Measurements from ENCODE around the gene SCP2. TPM values are rescaled to one million over a fixed set of nuclear protein-coding genes. Genes with fewer than 3 reads are reported as not detected.

Gene SCP2
- total RNA-seq, 2 experiments from 2014 or later = 63.9 to 75.5 TPM

DNA sequence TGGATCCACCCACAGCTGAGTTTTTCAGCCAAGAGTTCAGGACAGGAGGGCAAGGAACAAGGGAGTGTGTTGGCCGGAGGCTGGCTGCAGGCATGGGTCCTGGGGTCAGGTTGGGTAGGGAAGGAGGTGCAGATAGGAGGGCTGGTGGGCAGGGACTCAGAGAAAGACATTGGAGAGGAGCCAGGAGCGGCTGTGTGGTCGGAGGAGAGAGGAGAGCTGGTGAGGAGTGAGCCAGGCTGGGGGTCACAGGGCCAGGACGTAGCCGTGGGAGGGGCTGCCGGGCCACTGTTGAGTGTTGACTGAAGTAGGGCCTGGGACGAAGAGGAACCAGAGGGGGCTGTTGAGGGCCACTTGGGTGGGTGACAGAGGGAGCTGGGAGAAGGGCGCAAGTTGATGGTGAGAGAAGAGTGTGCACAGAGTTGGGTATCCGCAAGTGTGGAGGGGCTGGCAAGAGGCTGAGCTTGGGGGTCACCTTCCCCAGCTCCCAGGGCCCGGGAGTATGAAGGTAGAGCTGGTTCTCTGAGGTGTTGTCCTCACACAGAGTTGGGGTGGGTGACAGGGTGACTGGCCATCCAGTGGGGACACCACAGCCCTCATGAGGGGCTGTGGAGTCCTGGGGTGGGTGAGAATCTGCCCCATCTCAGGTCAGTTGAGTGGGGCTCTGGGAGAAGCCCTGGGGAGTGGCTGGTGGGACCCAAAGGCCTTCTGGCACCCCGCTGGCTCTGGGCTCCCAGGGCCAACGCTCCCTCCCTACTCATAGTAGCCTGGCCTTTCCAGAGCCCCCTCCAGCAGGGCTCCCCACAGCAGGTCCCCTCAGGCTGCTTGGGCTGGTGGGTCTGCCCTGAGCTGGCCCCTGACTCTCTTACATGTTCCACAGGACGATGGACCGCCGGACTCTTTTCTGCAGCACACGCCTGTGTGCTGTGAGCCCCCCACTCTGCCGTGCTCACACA, 156.8 kb downstream of the SCP2 start:
- Histone ChIP-seq H3K9me3 (ENCODE audit: low read length) (no peaks in the 10 kb centered on the region), H3K4me2 (ENCODE audit: low read length) (no peak overlapping the region), H2AFZ (ENCODE audit: low read length) (no peak overlapping the region), H3K4me3 (ENCODE audit: low read depth, low read length, poor library complexity, severe bottlenecking) (no peak overlapping the region), H4K20me1 (ENCODE audit: insufficient read depth, low read length) (no peaks in the 10 kb centered on the region), H3K4me1 (ENCODE audit: insufficient read depth, low read length, poor library complexity, severe bottlenecking) (no peaks in the 10 kb centered on the region), H3K9me2 (ENCODE audit: insufficient read depth, low read length) (no peaks in the 10 kb centered on the region), H3K36me3 (ENCODE audit: insufficient read depth, low read length) (no peaks in the 10 kb centered on the region), H3K27ac (ENCODE audit: low read depth, low read length, poor library complexity, severe bottlenecking) (no peak overlapping the region), H3K79me2 (ENCODE audit: insufficient read depth, low read depth, low read length) (no peaks in the 10 kb centered on the region)
- POLR2A ChIA-PET = no interaction called here
- no TSS peak for BruUV-seq (replicated peaks)
- TF ChIP-seq EZH2phosphoT487 (IDR thresholded peaks at IDR 0.05; ENCODE audit: borderline replicate concordance, low read depth, low read length) = no peak
- TF ChIP-seq, protein P1, sequence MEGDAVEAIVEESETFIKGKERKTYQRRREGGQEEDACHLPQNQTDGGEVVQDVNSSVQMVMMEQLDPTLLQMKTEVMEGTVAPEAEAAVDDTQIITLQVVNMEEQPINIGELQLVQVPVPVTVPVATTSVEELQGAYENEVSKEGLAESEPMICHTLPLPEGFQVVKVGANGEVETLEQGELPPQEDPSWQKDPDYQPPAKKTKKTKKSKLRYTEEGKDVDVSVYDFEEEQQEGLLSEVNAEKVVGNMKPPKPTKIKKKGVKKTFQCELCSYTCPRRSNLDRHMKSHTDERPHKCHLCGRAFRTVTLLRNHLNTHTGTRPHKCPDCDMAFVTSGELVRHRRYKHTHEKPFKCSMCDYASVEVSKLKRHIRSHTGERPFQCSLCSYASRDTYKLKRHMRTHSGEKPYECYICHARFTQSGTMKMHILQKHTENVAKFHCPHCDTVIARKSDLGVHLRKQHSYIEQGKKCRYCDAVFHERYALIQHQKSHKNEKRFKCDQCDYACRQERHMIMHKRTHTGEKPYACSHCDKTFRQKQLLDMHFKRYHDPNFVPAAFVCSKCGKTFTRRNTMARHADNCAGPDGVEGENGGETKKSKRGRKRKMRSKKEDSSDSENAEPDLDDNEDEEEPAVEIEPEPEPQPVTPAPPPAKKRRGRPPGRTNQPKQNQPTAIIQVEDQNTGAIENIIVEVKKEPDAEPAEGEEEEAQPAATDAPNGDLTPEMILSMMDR (conservative IDR thresholded peaks at IDR 0.05; ENCODE audit: low read length) = no peak
- CTCF ChIA-PET (ENCODE audit: unreplicated experiment) = no interaction called here
- DNase-seq (ENCODE audit: low spot score) = no peak
- intact Hi-C loops (cut with micrococcal nuclease; ENCODE audit: unreplicated experiment) = no loop called here

DNA sequence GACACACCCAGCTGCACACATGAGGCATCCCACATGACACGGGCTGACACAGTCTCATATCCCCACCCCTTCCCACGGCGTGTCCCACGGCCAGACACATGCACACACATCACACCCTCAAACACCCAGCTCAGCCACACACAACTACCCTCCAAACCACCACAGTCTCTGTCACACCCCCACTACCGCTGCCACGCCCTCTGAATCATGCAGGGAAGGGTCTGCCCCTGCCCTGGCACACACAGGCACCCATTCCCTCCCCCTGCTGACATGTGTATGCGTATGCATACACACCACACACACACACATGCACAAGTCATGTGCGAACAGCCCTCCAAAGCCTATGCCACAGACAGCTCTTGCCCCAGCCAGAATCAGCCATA, 157.5 kb downstream of the SCP2 start:
- Histone ChIP-seq H3K27ac (ENCODE audit: low read depth, low read length, poor library complexity, severe bottlenecking) (no peak overlapping the region), H3K4me3 (ENCODE audit: low read depth, low read length, poor library complexity, severe bottlenecking) (no peak overlapping the region), H3K9me2 (ENCODE audit: insufficient read depth, low read length) (no peaks in the 10 kb centered on the region), H3K9me3 (ENCODE audit: low read length) (no peaks in the 10 kb centered on the region), H3K36me3 (ENCODE audit: insufficient read depth, low read length) (no peaks in the 10 kb centered on the region), H3K4me1 (ENCODE audit: insufficient read depth, low read length, poor library complexity, severe bottlenecking) (no peaks in the 10 kb centered on the region), H2AFZ (ENCODE audit: low read length) (no peak overlapping the region), H4K20me1 (ENCODE audit: insufficient read depth, low read length) (no peaks in the 10 kb centered on the region), H3K4me2 (ENCODE audit: low read length) (no peak overlapping the region), H3K79me2 (ENCODE audit: insufficient read depth, low read depth, low read length) (no peaks in the 10 kb centered on the region)
- ChIA-PET CTCF (ENCODE audit: unreplicated experiment) (no interaction called here), POLR2A (no interaction called here)
- intact Hi-C loops (cut with micrococcal nuclease; ENCODE audit: unreplicated experiment) = no loop called here
- TF ChIP-seq, protein P1 (conservative IDR thresholded peaks at IDR 0.05; ENCODE audit: low read length) = no peak
- TF ChIP-seq EZH2phosphoT487 (IDR thresholded peaks at IDR 0.05; ENCODE audit: borderline replicate concordance, low read depth, low read length) = no peak
- DNase-seq (ENCODE audit: low spot score) = no peak
- no TSS peak for BruUV-seq (replicated peaks)

DNA sequence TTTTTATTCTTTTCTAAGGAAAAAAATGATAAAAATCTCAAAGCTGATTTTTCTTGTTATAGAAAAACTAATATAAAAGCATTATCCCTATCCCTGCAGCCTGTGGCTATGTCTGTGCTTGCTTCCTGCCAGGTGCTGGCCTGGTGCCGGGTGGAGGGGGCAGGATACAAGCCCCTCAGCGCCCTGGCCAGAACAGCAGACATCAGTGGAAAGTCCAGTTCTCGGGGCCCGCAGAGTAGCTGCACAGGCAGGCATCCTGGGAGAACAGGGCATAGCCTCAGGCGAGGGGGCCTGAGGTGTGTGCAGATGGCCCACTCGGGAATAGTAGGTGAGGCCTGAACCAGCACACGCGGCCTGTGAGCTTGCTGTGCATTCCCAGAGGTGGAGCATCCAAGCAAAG, 158.3 kb downstream of the SCP2 start:
- BruUV-seq (replicated peaks) = no TSS peak
- Histone ChIP-seq H3K4me2 (ENCODE audit: low read length) (no peak overlapping the region), H3K4me3 (ENCODE audit: low read depth, low read length, poor library complexity, severe bottlenecking) (no peak overlapping the region), H3K36me3 (ENCODE audit: insufficient read depth, low read length) (no peaks in the 10 kb centered on the region), H2AFZ (ENCODE audit: low read length) (no peak overlapping the region), H3K79me2 (ENCODE audit: insufficient read depth, low read depth, low read length) (no peaks in the 10 kb centered on the region), H3K4me1 (ENCODE audit: insufficient read depth, low read length, poor library complexity, severe bottlenecking) (no peaks in the 10 kb centered on the region), H3K27ac (ENCODE audit: low read depth, low read length, poor library complexity, severe bottlenecking) (no peak overlapping the region), H4K20me1 (ENCODE audit: insufficient read depth, low read length) (no peaks in the 10 kb centered on the region), H3K9me2 (ENCODE audit: insufficient read depth, low read length) (no peaks in the 10 kb centered on the region), H3K9me3 (ENCODE audit: low read length) (no peaks in the 10 kb centered on the region)
- intact Hi-C loops (cut with micrococcal nuclease; ENCODE audit: unreplicated experiment) = no loop called here
- TF ChIP-seq EZH2phosphoT487 (IDR thresholded peaks at IDR 0.05; ENCODE audit: borderline replicate concordance, low read depth, low read length) = no peak
- TF ChIP-seq, protein P1 (conservative IDR thresholded peaks at IDR 0.05; ENCODE audit: low read length) = no peak
- ChIA-PET POLR2A (interaction anchor here (0.6 kb wide), 1 partner anchor 84 kb away, joined by 3 read pairs; no protein-coding TSS in a partner anchor), CTCF (ENCODE audit: unreplicated experiment) (no interaction called here)
- no peak for DNase-seq (ENCODE audit: low spot score)

Data from OCI-LY7 (cell line).